ENCODE results near the gene RAD23A. TPM values are rescaled to one million over a fixed set of nuclear protein-coding genes. Genes with fewer than 3 reads are reported as not detected.

RAD23A gene
- total and polyA plus RNA-seq, 2 donors (not counting 3 experiments of a cell fraction or from before 2014, with no cell fraction given) = 66.9 to 102 TPM

DNA sequence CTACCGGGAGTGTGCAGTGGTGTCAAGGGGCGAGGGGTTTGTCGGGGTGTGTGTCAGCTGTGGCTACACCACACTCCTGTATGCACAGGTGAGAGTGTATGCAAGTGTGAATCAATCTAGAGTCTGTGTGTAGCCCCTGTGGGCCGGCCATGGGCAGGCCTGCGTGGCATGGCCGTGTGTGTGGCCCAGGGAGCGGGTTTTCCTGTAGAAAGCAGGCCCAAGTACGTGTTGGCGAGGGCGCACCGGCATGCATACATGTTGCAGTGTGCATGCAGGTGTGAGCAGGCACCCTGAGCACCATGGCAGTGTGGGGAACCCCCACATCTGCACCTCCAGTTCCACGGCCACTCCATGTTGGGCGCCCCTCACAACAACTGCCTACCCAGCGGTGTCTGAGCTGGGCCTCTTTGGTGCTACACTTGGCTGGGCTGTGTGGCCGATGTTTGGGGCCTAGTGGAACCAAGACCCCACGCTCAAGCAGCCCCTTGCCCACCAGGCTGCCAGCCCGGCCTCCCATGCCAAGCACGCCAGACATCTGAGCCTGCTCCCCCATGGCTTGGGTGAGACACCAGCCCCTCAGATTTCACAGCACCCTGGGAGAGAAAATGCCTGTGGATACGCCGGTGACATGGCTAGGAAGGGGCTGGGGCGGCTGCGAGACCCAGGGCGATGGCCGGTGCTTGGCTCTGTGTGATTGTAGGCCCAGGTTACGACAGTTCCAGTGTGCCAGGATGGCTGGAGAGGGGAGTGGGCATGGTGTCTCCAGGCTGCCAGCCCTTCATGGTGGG is 51.7 kb downstream of the RAD23A start:
- Histone ChIP-seq H3K9me1 (replicated peaks; ENCODE audit: control insufficient read depth, extremely low read depth, insufficient read depth, low read length) (no peaks in the 10 kb centered on the region), H3K27ac (ENCODE audit: insufficient read depth, low read depth, low read length) (no peak overlapping the region), H3K27me3 (ENCODE audit: control insufficient read depth in 2 of 2, insufficient read depth in 2 of 2, low read length in 2 of 2) (no peaks in the 10 kb centered on the region), H3K4me3 (replicated peaks in 1 of 3; ENCODE audit: insufficient read depth in 1 of 3, low read depth in 1 of 3, low read length in 3 of 3) (no peak overlapping the region), H3K4me2 (ENCODE audit: insufficient read depth, low read length) (no peak overlapping the region), H3K36me3 (ENCODE audit: control insufficient read depth in 2 of 2, extremely low read depth in 1 of 2, insufficient read depth in 2 of 2, low read length in 2 of 2) (peaks cover 0 to 3% of the 10 kb centered on the region in 2 experiments), H3K9ac (replicated peaks; ENCODE audit: extremely low read depth, insufficient read depth, low read length) (no peak overlapping the region), H3K79me2 (ENCODE audit: control insufficient read depth, insufficient read depth, low read length) (no peaks in the 10 kb centered on the region), H3K4me1 (ENCODE audit: control insufficient read depth, extremely low read depth, insufficient read depth, low read length) (peaks cover 5% of the 10 kb centered on the region), H4K20me1 (replicated peaks; ENCODE audit: control insufficient read depth, extremely low read depth, insufficient read depth, low read length) (no peaks in the 10 kb centered on the region), H2AFZ (ENCODE audit: low read depth, low read length) (no peak overlapping the region), H3K9me3 (replicated peaks; ENCODE audit: control insufficient read depth, insufficient read depth, low read length) (no peaks in the 10 kb centered on the region)
- DNase-seq (ENCODE audit: low read depth, low spot score) (no peak), FAIRE-seq (no peak)
- TF ChIP-seq POLR2A (IDR thresholded peaks at IDR 0.05; ENCODE audit: low read depth, low read length) (no peak), JUN (IDR thresholded peaks at IDR 0.05; ENCODE audit: borderline replicate concordance, insufficient read depth, insufficient read length, low read depth) (no peak), EZH2 (IDR thresholded peaks at IDR 0.05; ENCODE audit: borderline replicate concordance, low read depth, low read length, severe bottlenecking) (no peak), FOS (IDR thresholded peaks at IDR 0.05; ENCODE audit: borderline replicate concordance, insufficient read depth, low read length) (no peak), CTCF (IDR thresholded peaks at IDR 0.05; ENCODE audit: extremely low read depth in 1 of 2, insufficient read depth in 1 of 2, low read depth in 1 of 2, low read length in 2 of 2) (no peak), GATA2 (IDR thresholded peaks at IDR 0.05; ENCODE audit: insufficient read depth, insufficient read length, low read depth, low read length) (no peak), MYC (IDR thresholded peaks at IDR 0.05; ENCODE audit: low read depth, low read length) (no peak), POLR2AphosphoS5 (IDR thresholded peaks at IDR 0.05; ENCODE audit: insufficient read depth, low read depth, low read length) (no peak)
- TF ChIP-seq, protein P1, sequence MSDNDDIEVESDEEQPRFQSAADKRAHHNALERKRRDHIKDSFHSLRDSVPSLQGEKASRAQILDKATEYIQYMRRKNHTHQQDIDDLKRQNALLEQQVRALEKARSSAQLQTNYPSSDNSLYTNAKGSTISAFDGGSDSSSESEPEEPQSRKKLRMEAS (IDR thresholded peaks at IDR 0.05; ENCODE audit: insufficient read depth, insufficient read length) = no peak
- dilution Hi-C loops (cut with MboI; ENCODE audit: extremely low pct_ligation_motif_present, low sequenced_read_pairs) = no loop called here
- intact Hi-C loops (cut with micrococcal nuclease) = loop anchor here (2.0 kb wide), 1 partner anchor 15 kb away; no protein-coding TSS in a partner anchor
- CTCF ChIA-PET = interaction anchor here (0.8 kb wide), 1 partner anchor 64 kb away, joined by 4 read pairs; no protein-coding TSS in a partner anchor
- POLR2A ChIA-PET = no interaction called here
- no TSS peak for BruUV-seq (replicated peaks)
